ENCODE data around the gene PITPNC1.

- TF ChIP-seq ARNT (IDR thresholded peaks at IDR 0.05): no peak
- TF ChIP-seq CTCF (CRISPR knock-in tag; IDR thresholded peaks at IDR 0.05): no peak
These were observed 119.2 kb downstream of the PITPNC1 start for GRCh38 chr17:67496286-67496685.
